ENCODE data around the gene PNMA6E. TPM values are rescaled to one million over a fixed set of nuclear protein-coding genes. Genes with fewer than 3 reads are reported as not detected.
A peak's percentile ranks its signal among the peaks of the same experiment; 100 is the strongest.

PNMA6E gene
- polyA plus RNA-seq, 1 donor, result not detected

DNA sequence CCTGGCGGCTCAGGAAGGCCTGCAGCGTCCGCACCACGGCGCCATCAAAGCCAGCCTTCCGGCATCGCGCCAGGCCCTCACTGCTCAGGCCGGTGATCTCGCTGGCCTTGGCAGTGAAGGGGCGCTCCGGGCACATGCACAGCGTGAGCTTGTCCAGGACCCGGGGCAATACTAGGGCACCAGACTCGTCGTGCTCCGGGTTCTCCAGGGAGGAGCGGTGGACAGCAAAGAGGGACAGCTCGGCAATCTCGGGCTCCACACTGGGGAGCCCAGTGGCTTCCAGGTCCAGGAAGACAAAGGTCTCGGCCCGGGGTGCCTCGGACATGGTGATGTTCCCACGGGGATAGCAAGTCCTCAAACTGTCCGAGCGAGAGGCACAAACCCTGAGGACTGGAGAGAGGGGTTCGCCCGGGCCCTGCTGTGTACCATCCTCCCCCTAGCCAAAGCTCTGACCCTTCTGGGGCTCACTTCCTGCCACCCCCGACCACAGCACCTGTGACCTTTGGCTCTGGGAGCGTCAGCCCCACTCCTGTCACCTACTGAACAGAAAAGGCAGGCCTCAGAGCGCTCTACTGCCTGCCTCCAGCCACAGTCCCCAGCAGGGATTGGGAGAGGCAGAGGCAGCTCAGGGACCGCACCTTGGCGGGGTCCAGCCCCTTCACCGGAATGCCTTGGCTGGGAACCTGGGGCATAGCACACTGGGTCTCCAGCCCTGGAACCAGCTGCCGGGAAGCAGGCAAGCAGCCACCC, 44.1 kb upstream of the PNMA6E start:
- Histone ChIP-seq H3K9me3 (ENCODE audit: control insufficient read depth, low read depth, low read length) (no peaks in the 10 kb centered on the region), H3K27me3 (ENCODE audit: control insufficient read depth, insufficient read depth, low read length) (no peaks in the 10 kb centered on the region), H3K4me3 (ENCODE audit: low read length) (no peak overlapping the region), H3K27ac (ENCODE audit: low read length) (no peak overlapping the region), H3K36me3 (ENCODE audit: control insufficient read depth, insufficient read depth, low read length) (no peaks in the 10 kb centered on the region), H3K4me1 (ENCODE audit: control insufficient read depth, insufficient read depth, low read length) (no peaks in the 10 kb centered on the region)
- DNase-seq, result no peak
- no CpG with 5 or more reads among the region's 35 CpGs for WGBS (ENCODE audit: insufficient coverage, low lambda C conversion rate)

- no peak for DNase-seq
- no peaks in the 10 kb centered on the region for H3K4me1 ChIP-seq (ENCODE audit: control insufficient read depth, insufficient read depth, low read length)
- H3K36me3 ChIP-seq (ENCODE audit: control insufficient read depth, insufficient read depth, low read length), result no peaks in the 10 kb centered on the region
- H3K27ac ChIP-seq (ENCODE audit: low read length), result no peak overlapping the region
- H3K4me3 ChIP-seq (ENCODE audit: low read length), result no peak overlapping the region
- H3K27me3 ChIP-seq (ENCODE audit: control insufficient read depth, insufficient read depth, low read length), result no peaks in the 10 kb centered on the region
- H3K9me3 ChIP-seq (ENCODE audit: control insufficient read depth, low read depth, low read length), result no peaks in the 10 kb centered on the region
- no CpG with 5 or more reads among the region's 37 CpGs for WGBS (ENCODE audit: insufficient coverage, low lambda C conversion rate)
These were observed 43.3 kb upstream of the PNMA6E start for GRCh38 chrX:153444333-153445011.

DNA sequence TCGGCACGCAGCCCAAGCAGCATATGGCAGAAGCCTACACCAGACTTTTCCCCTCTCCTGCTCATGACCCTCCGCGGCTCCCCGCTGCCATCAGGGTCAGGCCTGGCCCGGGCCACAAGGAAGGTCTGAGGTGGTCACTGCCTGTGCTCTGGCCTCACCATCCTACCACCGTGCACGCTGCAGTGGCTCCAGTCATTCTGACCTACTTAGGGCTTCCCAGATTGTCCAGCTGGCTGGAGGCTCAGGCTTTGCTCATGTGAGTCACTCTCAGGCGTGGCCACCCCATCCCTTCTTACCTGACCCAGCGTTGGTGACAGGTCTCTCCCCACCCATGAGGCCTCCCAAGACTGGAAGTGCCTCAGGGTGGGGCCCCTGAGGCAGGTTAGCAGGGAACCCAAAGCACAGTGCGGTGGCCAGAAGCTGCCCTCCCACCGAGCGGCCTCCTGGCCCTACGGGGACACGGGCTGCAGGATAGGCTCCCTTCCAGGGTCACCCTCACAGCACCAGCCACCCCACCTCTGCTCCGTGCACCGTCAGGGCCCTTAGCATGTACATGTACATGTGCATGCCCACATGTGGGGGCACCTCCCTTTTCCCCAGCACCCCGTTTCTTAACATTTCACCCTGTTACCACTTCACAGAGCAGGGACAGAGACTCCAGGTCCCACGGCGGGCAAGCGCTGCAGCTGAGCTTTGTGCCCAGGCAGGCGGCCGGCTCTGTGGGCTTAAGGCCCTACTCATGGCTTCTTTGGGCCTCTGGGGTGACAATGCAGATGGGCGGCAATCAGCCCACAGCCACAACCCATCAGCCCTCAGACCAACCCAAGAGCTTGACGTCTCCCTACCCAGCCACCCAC, 42.6 kb upstream of the PNMA6E start:
- Histone ChIP-seq H3K27me3 (ENCODE audit: control insufficient read depth, insufficient read depth, low read length) (no peaks in the 10 kb centered on the region), H3K9me3 (ENCODE audit: control insufficient read depth, low read depth, low read length) (no peaks in the 10 kb centered on the region), H3K36me3 (ENCODE audit: control insufficient read depth, insufficient read depth, low read length) (no peaks in the 10 kb centered on the region), H3K4me3 (ENCODE audit: low read length) (no peak overlapping the region), H3K4me1 (ENCODE audit: control insufficient read depth, insufficient read depth, low read length) (no peaks in the 10 kb centered on the region), H3K27ac (ENCODE audit: low read length) (no peak overlapping the region)
- no peak for DNase-seq
- no CpG with 5 or more reads among the region's 25 CpGs for WGBS (ENCODE audit: insufficient coverage, low lambda C conversion rate)

DNA sequence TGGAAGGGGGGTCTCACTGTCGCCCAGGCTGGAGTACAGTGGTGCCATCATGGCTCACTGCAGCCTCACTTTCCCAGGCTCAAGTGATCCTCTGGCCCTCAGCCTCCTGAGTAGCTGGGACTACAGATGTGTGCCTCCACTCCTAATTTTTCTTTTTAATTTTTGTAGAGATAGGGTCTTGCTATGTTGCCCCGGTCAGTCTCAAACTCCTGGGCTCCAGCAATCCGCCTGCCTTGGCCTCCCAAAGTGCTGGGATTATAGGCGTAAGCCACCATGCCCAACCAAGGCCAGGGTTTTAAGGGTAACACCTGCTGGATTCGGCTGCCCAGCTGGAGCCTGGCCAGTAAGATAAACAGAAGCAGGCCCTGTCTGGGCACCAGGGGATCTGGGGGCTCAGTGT, 41.3 kb upstream of the PNMA6E start:
- H3K4me1 ChIP-seq (ENCODE audit: control insufficient read depth, insufficient read depth, low read length), result no peaks in the 10 kb centered on the region
- no CpG with 5 or more reads among the region's 5 CpGs for WGBS (ENCODE audit: insufficient coverage, low lambda C conversion rate)
- no peak overlapping the region for H3K4me3 ChIP-seq (ENCODE audit: low read length)
- H3K36me3 ChIP-seq (ENCODE audit: control insufficient read depth, insufficient read depth, low read length), result no peaks in the 10 kb centered on the region
- no peaks in the 10 kb centered on the region for H3K9me3 ChIP-seq (ENCODE audit: control insufficient read depth, low read depth, low read length)
- H3K27me3 ChIP-seq (ENCODE audit: control insufficient read depth, insufficient read depth, low read length), result no peaks in the 10 kb centered on the region
- H3K27ac ChIP-seq (ENCODE audit: low read length), result no peak overlapping the region
- no peak for DNase-seq

DNA sequence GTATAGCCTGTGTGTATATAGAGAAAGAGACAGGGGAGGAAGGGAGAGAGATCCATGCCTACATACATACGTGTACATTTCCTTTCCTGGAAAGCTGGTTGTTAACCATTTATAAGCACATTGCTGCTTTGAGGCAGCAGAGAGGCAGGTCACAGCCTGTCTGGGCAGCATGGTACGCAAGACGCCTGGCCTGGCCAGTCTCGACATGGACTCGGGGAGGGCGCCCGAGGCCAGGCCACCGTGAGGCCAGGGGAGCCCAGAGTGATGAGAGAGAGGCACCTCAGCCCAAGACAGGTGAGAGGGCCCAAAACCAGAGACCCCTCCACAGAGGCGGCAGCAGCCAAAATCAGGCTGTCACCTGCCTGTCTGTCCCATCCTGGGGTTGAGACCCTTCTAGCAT, 40.8 kb upstream of the PNMA6E start:
- H3K4me1 ChIP-seq (ENCODE audit: control insufficient read depth, insufficient read depth, low read length), result no peaks in the 10 kb centered on the region
- no peak for DNase-seq
- no peaks in the 10 kb centered on the region for H3K27me3 ChIP-seq (ENCODE audit: control insufficient read depth, insufficient read depth, low read length)
- WGBS (ENCODE audit: insufficient coverage, low lambda C conversion rate), result no CpG with 5 or more reads among the region's 9 CpGs
- H3K36me3 ChIP-seq (ENCODE audit: control insufficient read depth, insufficient read depth, low read length), result no peaks in the 10 kb centered on the region
- H3K27ac ChIP-seq (ENCODE audit: low read length), result no peak overlapping the region
- no peak overlapping the region for H3K4me3 ChIP-seq (ENCODE audit: low read length)
- no peaks in the 10 kb centered on the region for H3K9me3 ChIP-seq (ENCODE audit: control insufficient read depth, low read depth, low read length)

- no peak for DNase-seq
- Histone ChIP-seq H3K4me1 (ENCODE audit: control insufficient read depth, insufficient read depth, low read length) (no peaks in the 10 kb centered on the region), H3K9me3 (ENCODE audit: control insufficient read depth, low read depth, low read length) (no peaks in the 10 kb centered on the region), H3K27me3 (ENCODE audit: control insufficient read depth, insufficient read depth, low read length) (no peaks in the 10 kb centered on the region), H3K4me3 (ENCODE audit: low read length) (no peak overlapping the region), H3K27ac (ENCODE audit: low read length) (no peak overlapping the region), H3K36me3 (ENCODE audit: control insufficient read depth, insufficient read depth, low read length) (no peaks in the 10 kb centered on the region)
- no CpG with 5 or more reads among the region's 7 CpGs for WGBS (ENCODE audit: insufficient coverage, low lambda C conversion rate)
These were observed 40.1 kb upstream of the PNMA6E start for GRCh38 chrX:153441296-153441695.

- Histone ChIP-seq H3K27me3 (ENCODE audit: control insufficient read depth, insufficient read depth, low read length) (no peaks in the 10 kb centered on the region), H3K27ac (ENCODE audit: low read length) (no peak overlapping the region), H3K4me1 (ENCODE audit: control insufficient read depth, insufficient read depth, low read length) (no peaks in the 10 kb centered on the region), H3K4me3 (ENCODE audit: low read length) (no peak overlapping the region), H3K36me3 (ENCODE audit: control insufficient read depth, insufficient read depth, low read length) (no peaks in the 10 kb centered on the region), H3K9me3 (ENCODE audit: control insufficient read depth, low read depth, low read length) (no peaks in the 10 kb centered on the region)
- WGBS (ENCODE audit: insufficient coverage, low lambda C conversion rate), result no CpG with 5 or more reads among the region's 13 CpGs
- no peak for DNase-seq
These were observed 39.5 kb upstream of the PNMA6E start for GRCh38 chrX:153440556-153441135.

DNA sequence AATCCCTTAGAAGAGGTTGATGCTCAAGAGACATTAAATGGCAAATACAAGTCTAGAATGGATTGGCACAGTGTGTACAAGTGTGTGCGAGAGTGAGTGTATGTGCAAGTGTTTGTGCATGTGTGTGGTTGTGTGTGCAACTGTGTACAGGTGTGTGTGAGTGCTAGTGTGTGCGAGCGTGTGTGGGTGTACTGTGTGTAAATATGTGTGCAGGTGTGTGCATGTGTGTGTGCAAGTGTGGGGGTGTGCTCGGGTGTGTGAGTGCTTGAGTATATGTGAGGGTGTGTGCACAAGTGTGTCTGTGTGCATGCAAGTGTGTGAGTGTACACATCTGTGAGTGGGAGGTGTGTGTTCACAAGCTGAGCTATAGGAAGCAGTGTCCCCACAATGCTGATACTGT, 38.8 kb upstream of the PNMA6E start:
- Histone ChIP-seq H3K27ac (ENCODE audit: low read length) (no peak overlapping the region), H3K9me3 (ENCODE audit: control insufficient read depth, low read depth, low read length) (no peaks in the 10 kb centered on the region), H3K27me3 (ENCODE audit: control insufficient read depth, insufficient read depth, low read length) (no peaks in the 10 kb centered on the region), H3K36me3 (ENCODE audit: control insufficient read depth, insufficient read depth, low read length) (no peaks in the 10 kb centered on the region), H3K4me1 (ENCODE audit: control insufficient read depth, insufficient read depth, low read length) (no peaks in the 10 kb centered on the region), H3K4me3 (ENCODE audit: low read length) (no peak overlapping the region)
- DNase-seq, result no peak
- WGBS (ENCODE audit: insufficient coverage, low lambda C conversion rate), result no CpG with 5 or more reads among the region's 4 CpGs

- WGBS (ENCODE audit: insufficient coverage, low lambda C conversion rate), result no CpG with 5 or more reads among the region's 8 CpGs
- H3K4me1 ChIP-seq (ENCODE audit: control insufficient read depth, insufficient read depth, low read length), result no peaks in the 10 kb centered on the region
- peak; percentile 11 to 17 for DNase-seq
These were observed 37.4 kb upstream of the PNMA6E start for GRCh38 chrX:153438532-153438931.

GRCh38 chrX:153435845-153436244, 34.7 kb upstream of the PNMA6E start:
- H3K36me3 ChIP-seq (ENCODE audit: control insufficient read depth, insufficient read depth, low read length), result no peaks in the 10 kb centered on the region
- H3K4me1 ChIP-seq (ENCODE audit: control insufficient read depth, insufficient read depth, low read length), result no peaks in the 10 kb centered on the region
- H3K27ac ChIP-seq (ENCODE audit: low read length), result no peak overlapping the region
- H3K9me3 ChIP-seq (ENCODE audit: control insufficient read depth, low read depth, low read length), result no peaks in the 10 kb centered on the region
- WGBS (ENCODE audit: insufficient coverage, low lambda C conversion rate), result no CpG with 5 or more reads among the region's 3 CpGs
- H3K27me3 ChIP-seq (ENCODE audit: control insufficient read depth, insufficient read depth, low read length), result no peaks in the 10 kb centered on the region
- DNase-seq, result no peak
- no peak overlapping the region for H3K4me3 ChIP-seq (ENCODE audit: low read length)

More at GRCh38 chrX:153438532-153438931, 37.4 kb upstream of the PNMA6E start:
- H3K27me3 ChIP-seq (ENCODE audit: control insufficient read depth, insufficient read depth, low read length), result no peaks in the 10 kb centered on the region
- H3K4me3 ChIP-seq (ENCODE audit: low read length), result no peak overlapping the region
- H3K36me3 ChIP-seq (ENCODE audit: control insufficient read depth, insufficient read depth, low read length), result no peaks in the 10 kb centered on the region
- no peaks in the 10 kb centered on the region for H3K9me3 ChIP-seq (ENCODE audit: control insufficient read depth, low read depth, low read length)
- no peak overlapping the region for H3K27ac ChIP-seq (ENCODE audit: low read length)

All from large intestine (tissue), 3 donors.